Nephron (organoid): ENCODE measurements around the gene BSG.
A peak's percentile ranks its signal among the peaks of the same experiment; 100 is the strongest.

Experiments used
- H3K27ac Mint-ChIP-seq, 3 experiments: 2 replicates each; pipeline ENCODE4 v1.8.0; 2020; ENCODE audit warnings: mixed read lengths in 3 of 3, mild to moderate bottlenecking in 2 of 3, moderate library complexity in 1 of 3
- H3K27me3 Mint-ChIP-seq: 2 replicates; pipeline ENCODE4 v1.8.0; 2021; ENCODE audit warnings: low read depth, mild to moderate bottlenecking, moderate library complexity, mixed read lengths
- H3K36me3 Mint-ChIP-seq: 2 replicates; pipeline ENCODE4 v1.8.0; 2020; ENCODE audit warnings: low read depth, mixed read lengths
- H3K4me1 Mint-ChIP-seq: 2 replicates; pipeline ENCODE4 v1.8.0; 2020; ENCODE audit warnings: mixed read lengths
- H3K4me3 Mint-ChIP-seq, 3 experiments: 2 replicates each; pipeline ENCODE4 v1.8.0; 2020; ENCODE audit warnings: mild to moderate bottlenecking in 3 of 3, mixed read lengths in 3 of 3, moderate library complexity in 2 of 3
- H3K9me3 Mint-ChIP-seq: 2 replicates; pipeline ENCODE4 v1.8.0; 2020; ENCODE audit warnings: mixed read lengths
- CTCF ChIP-seq, 3 experiments: fragments of 200-600 bp; sonication (generic); IDR thresholded peaks; one replicate each; pipeline ENCODE4 v1.5.0; 2021; ENCODE audit warnings: antibody characterized with exemption in 3 of 3; ENCODE audit not compliant: unreplicated experiment in 3 of 3

Gene BSG

GRCh38 chr19:572743-573518, 535 bp downstream of the BSG start:
- Mint-ChIP-seq H3K27ac (peak overlapping the region; percentile 80 to 99 (median 95)), H3K4me3 (peak overlapping the region; percentile 92 to 93 (median 93)), H3K4me1 (peaks cover 37% of the 10 kb centered on the region), H3K27me3 (peaks cover 6% of the 10 kb centered on the region), H3K9me3 (peaks cover 4% of the 10 kb centered on the region), H3K36me3 (peaks cover 4% of the 10 kb centered on the region)
- TF ChIP-seq CTCF (IDR thresholded peaks at IDR 0.05; ENCODE audit: unreplicated experiment in 3 of 3) = no peak

GRCh38 chr19:573519-573825, 1.1 kb downstream of the BSG start:
- H3K27ac Mint-ChIP-seq = peak overlapping the region; percentile 80 to 94 (median 89)
- H3K4me1 Mint-ChIP-seq = peaks cover 37% of the 10 kb centered on the region
- no peak for TF ChIP-seq CTCF (IDR thresholded peaks at IDR 0.05; ENCODE audit: unreplicated experiment in 3 of 3)
- peaks cover 4% of the 10 kb centered on the region for H3K36me3 Mint-ChIP-seq
- peak overlapping the region; percentile 91 to 92 (median 91) for H3K4me3 Mint-ChIP-seq
- H3K27me3 Mint-ChIP-seq = peaks cover 6% of the 10 kb centered on the region
- peaks cover 4% of the 10 kb centered on the region for H3K9me3 Mint-ChIP-seq

- no peak for TF ChIP-seq CTCF (IDR thresholded peaks at IDR 0.05; ENCODE audit: unreplicated experiment in 3 of 3)
- Mint-ChIP-seq H3K4me3 (peak overlapping the region; percentile 86 to 92 (median 91)), H3K4me1 (peaks cover 37% of the 10 kb centered on the region), H3K36me3 (peaks cover 4% of the 10 kb centered on the region), H3K27me3 (peaks cover 2% of the 10 kb centered on the region), H3K9me3 (peaks cover 4% of the 10 kb centered on the region), H3K27ac (peak overlapping the region; percentile 79 to 96 (median 90))
These were observed 2.5 kb downstream of the BSG start for GRCh38 chr19:574658-575526.

- TF ChIP-seq CTCF (IDR thresholded peaks at IDR 0.05; ENCODE audit: unreplicated experiment in 3 of 3) = no peak
- Mint-ChIP-seq H3K27ac (peak overlapping the region in 1 of 3 experiments; percentile 72), H3K36me3 (peaks cover 4% of the 10 kb centered on the region), H3K9me3 (peaks cover 4% of the 10 kb centered on the region), H3K27me3 (no peaks in the 10 kb centered on the region), H3K4me1 (peaks cover 36% of the 10 kb centered on the region), H3K4me3 (peak overlapping the region; percentile 34 to 91 (median 54))
These were observed 3.4 kb downstream of the BSG start for GRCh38 chr19:575527-576506.

GRCh38 chr19:576768-577438, 4.5 kb downstream of the BSG start:
- peak overlapping the region; percentile 12 to 53 (median 17) for H3K4me3 Mint-ChIP-seq
- H3K27ac Mint-ChIP-seq = no peak overlapping the region
- no peaks in the 10 kb centered on the region for H3K9me3 Mint-ChIP-seq
- H3K27me3 Mint-ChIP-seq = no peaks in the 10 kb centered on the region
- H3K4me1 Mint-ChIP-seq = peaks cover 28% of the 10 kb centered on the region
- TF ChIP-seq CTCF (IDR thresholded peaks at IDR 0.05; ENCODE audit: unreplicated experiment in 3 of 3) = no peak
- H3K36me3 Mint-ChIP-seq = no peaks in the 10 kb centered on the region
